HepG2 (cell line): Measurements from ENCODE around the gene BACH2. TPM values are rescaled to one million over a fixed set of nuclear protein-coding genes. Genes with fewer than 3 reads are reported as not detected.
A peak's percentile ranks its signal among the peaks of the same experiment; 100 is the strongest.

Source experiments
- ATAC-seq: fragments of 200-7000 bp; cut with Tn5 transposase; 3 replicates; pipeline ENCODE4 v1.9.1; 2020; ENCODE audit warnings: mild to moderate bottlenecking, moderate library complexity
- BruUV-seq: library from RNA; stranded (reverse); fragments of 400-500 nt; replicated peaks from 2 replicates; lab custom pipeline; 2021; lab: Mats Ljungman, UMichigan
- CTCF ChIA-PET: fragments of 300-600 bp; formaldehyde crosslinking; extraction: SDS; loops from one replicate; lab custom pipeline; 2021; ENCODE audit warnings: low total read pairs, inconsistent platforms, low intra/inter-chr PET ratio; lab: Yijun Ruan, JAX
- POLR2A ChIA-PET: fragments of 350-600 bp; sonication (Branson Sonifier 250); formaldehyde crosslinking; loops from one replicate; lab custom pipeline; 2020; ENCODE audit warnings: antibody characterized with exemption, inconsistent platforms; lab: Yijun Ruan, JAX
- DNase-seq: peaks from one replicate; pipeline ENCODE4 v3.0.0-alpha.2; 2015; ENCODE audit warnings: low spot score
- FAIRE-seq: peaks from 3 replicates; lab custom pipeline; 2011; peaks lifted over from hg19 to GRCh38; lab: Jason Lieb, UNC
- H2AFZ ChIP-seq: one replicate; pipeline ENCODE4 v1.6.1; 2011; ENCODE audit warnings: low read length, inconsistent platforms
- H3K27ac ChIP-seq: fragments of 300-600 bp; 3 replicates; pipeline ENCODE4 v1.8.0; 2011; ENCODE audit warnings: mixed run types, mild to moderate bottlenecking, mixed read lengths, low read length, inconsistent platforms; ENCODE audit not compliant: insufficient read depth; ENCODE audit errors: extremely low read length
- H3K27me3 ChIP-seq, 2 experiments: fragments of 200-600 bp in 1 of 2; 2 replicates in 1 of 2; 3 replicates in 1 of 2; pipeline versions ENCODE4 v1.6.0 to v1.8.0; 2011; ENCODE audit warnings: low read length in 2 of 2, mild to moderate bottlenecking in 2 of 2, moderate library complexity in 2 of 2, inconsistent platforms in 1 of 2; ENCODE audit not compliant: insufficient read depth in 2 of 2, control insufficient read depth in 1 of 2
- H3K36me3 ChIP-seq, 2 experiments: fragments of 200-600 bp in 1 of 2; replicated peaks in 1 of 2; 2 replicates in 1 of 2; 3 replicates in 1 of 2; pipeline versions ENCODE4 v1.5.1 to v1.8.0; 2011; ENCODE audit warnings: low read length in 2 of 2, inconsistent platforms in 1 of 2; ENCODE audit not compliant: insufficient read depth in 2 of 2, control insufficient read depth in 1 of 2
- H3K4me1 ChIP-seq: 2 replicates; pipeline ENCODE4 v1.5.1; 2012; ENCODE audit warnings: low read length, inconsistent platforms; ENCODE audit not compliant: insufficient read depth
- H3K4me2 ChIP-seq: 2 replicates; pipeline ENCODE4 v1.6.0; 2011; ENCODE audit warnings: low read depth, low read length, inconsistent platforms
- H3K4me3 ChIP-seq, 3 experiments: fragments of 200-600 bp in 1 of 3; sonication (generic), shearing (Covaris generic) in 1 of 3; replicated peaks in 1 of 3; 2 replicates each; pipeline ENCODE4 v1.5.1; 2011 to 2016; ENCODE audit warnings: low read length in 3 of 3, inconsistent platforms in 2 of 3, low read depth in 2 of 3, mild to moderate bottlenecking in 2 of 3, control low read depth in 1 of 3, mixed read lengths in 1 of 3; ENCODE audit not compliant: insufficient read depth in 1 of 3
- H3K79me2 ChIP-seq: one replicate; pipeline ENCODE4 v1.6.1; 2011; ENCODE audit warnings: low read length, inconsistent platforms; ENCODE audit not compliant: insufficient read depth
- H3K9ac ChIP-seq: 2 replicates; pipeline ENCODE4 v1.6.0; 2011; ENCODE audit warnings: mild to moderate bottlenecking, low read depth, low read length, inconsistent platforms; ENCODE audit not compliant: insufficient read depth
- H3K9me3 ChIP-seq: 2 replicates; pipeline ENCODE4 v1.5.1; 2012; ENCODE audit warnings: mild to moderate bottlenecking, low read length
- H4K20me1 ChIP-seq: 2 replicates; pipeline ENCODE4 v1.6.0; 2011; ENCODE audit warnings: inconsistent platforms, mild to moderate bottlenecking, low read length, moderate library complexity; ENCODE audit not compliant: insufficient read depth
- RXRA ChIP-seq: sonication (generic); formaldehyde crosslinking; IDR thresholded peaks from 2 replicates; pipeline ENCODE4 v1.5.1; 2020; ENCODE audit warnings: missing genetic modification reagents
- SETDB1 ChIP-seq: sonication (generic); formaldehyde crosslinking; IDR thresholded peaks from 2 replicates; pipeline ENCODE4 v1.5.1; 2020; ENCODE audit warnings: missing genetic modification reagents, mild to moderate bottlenecking, borderline replicate concordance
- ZIK1 ChIP-seq: sonication (generic); formaldehyde crosslinking; IDR thresholded peaks from 2 replicates; pipeline ENCODE4 v1.5.0; 2020; ENCODE audit warnings: mild to moderate bottlenecking, low read depth, missing genetic modification reagents, borderline replicate concordance
- WGBS: methylation state at CpG from one replicate; pipeline ENCODE4 v1.1.6; 2017; ENCODE audit warnings: low lambda C conversion rate; 5-methylcytosine and 5-hydroxymethylcytosine counted together
- in situ Hi-C: cut with HindIII; loops from 2 replicates; pipeline ENCODE4 v1.10.0; 2017; ENCODE audit warnings: low pct_unique_long_range_greater_than_20kb; ENCODE audit not compliant: extremely low pct_ligation_motif_present
- intact Hi-C: fragments of 100-400 bp; cut with micrococcal nuclease; formaldehyde crosslinking; loops from one replicate; pipeline ENCODE4 v1.10.0; 2022; ENCODE audit not compliant: unreplicated experiment
- polyA plus RNA-seq, 8 experiments: library from polyadenylated mRNA; depleted of rRNA in 3 of 8; stranded (reverse) in 7 of 8; unstranded in 1 of 8; fragments of >200 nt; fragmentation: Illumina TruSeq in 4 of 8; extraction: Trizol in 4 of 8; gene quantifications; 2 replicates each; pipeline versions ENCODE4 v1.2.1 to v1.2.3, GENCODE V29; 2011 to 2016; ENCODE audit warnings: low read depth in 4 of 8, missing spikeins in 1 of 8, mixed read lengths in 1 of 8; ENCODE audit not compliant: insufficient read depth in 1 of 8
- total RNA-seq, 5 experiments: library from RNA; depleted of rRNA; stranded (reverse); fragments of >200 nt; fragmentation: Illumina TruSeq; extraction: Trizol; gene quantifications; 2 replicates each; pipeline ENCODE4 v1.2.3, GENCODE V29; 2016; ENCODE audit warnings: low read depth in 1 of 5
- TF ChIP-seq, protein P1 (sequence below): fragments of 450-650 bp; IDR thresholded peaks from 2 replicates; pipeline ENCODE4 v1.6.1; 2016
- TF ChIP-seq, protein P2 (sequence below): sonication (generic); formaldehyde crosslinking; IDR thresholded peaks from 2 replicates; pipeline ENCODE4 v1.5.0; 2020; ENCODE audit warnings: missing genetic modification reagents

BACH2 gene
- total and polyA plus RNA-seq, 2 of the 13 experiments (the other 11 are each of a cell fraction or from before 2014, with no cell fraction given) = 0.01 TPM; not detected in 1

DNA sequence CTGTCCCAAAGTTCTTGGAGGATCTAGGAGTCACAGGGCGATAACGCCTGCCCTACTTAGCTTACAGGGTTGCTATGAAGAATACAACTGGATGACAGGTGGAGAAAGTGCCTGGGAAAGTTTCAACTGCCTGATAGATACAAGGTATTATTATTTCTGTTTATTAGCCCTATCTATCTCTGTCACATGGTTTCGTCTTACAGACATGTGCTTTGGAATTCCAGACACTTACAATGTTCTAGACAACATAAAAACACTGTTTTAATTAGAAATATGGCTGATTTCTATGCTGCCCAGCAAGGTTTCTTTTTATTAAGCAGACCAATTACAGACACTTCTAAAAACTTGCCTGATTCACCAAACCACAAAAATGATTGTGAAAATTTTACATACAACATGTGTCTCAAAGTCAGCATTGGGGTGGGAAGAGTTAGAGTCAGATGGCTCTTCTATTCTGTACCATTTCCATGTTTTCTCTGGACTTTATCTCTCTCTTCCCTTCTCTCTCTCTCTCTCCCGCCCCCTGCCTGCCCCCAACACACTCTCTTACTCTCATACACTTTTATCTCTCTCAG lies 352.4 kb downstream of the BACH2 start:
- H2AFZ ChIP-seq = no peak overlapping the region
- no peak for DNase-seq
- H3K79me2 ChIP-seq = no peaks in the 10 kb centered on the region
- TF ChIP-seq, protein P1, sequence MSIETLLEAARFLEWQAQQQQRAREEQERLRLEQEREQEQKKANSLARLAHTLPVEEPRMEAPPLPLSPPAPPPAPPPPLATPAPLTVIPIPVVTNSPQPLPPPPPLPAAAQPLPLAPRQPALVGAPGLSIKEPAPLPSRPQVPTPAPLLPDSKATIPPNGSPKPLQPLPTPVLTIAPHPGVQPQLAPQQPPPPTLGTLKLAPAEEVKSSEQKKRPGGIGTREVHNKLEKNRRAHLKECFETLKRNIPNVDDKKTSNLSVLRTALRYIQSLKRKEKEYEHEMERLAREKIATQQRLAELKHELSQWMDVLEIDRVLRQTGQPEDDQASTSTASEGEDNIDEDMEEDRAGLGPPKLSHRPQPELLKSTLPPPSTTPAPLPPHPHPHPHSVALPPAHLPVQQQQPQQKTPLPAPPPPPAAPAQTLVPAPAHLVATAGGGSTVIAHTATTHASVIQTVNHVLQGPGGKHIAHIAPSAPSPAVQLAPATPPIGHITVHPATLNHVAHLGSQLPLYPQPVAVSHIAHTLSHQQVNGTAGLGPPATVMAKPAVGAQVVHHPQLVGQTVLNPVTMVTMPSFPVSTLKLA = peak; percentile 94
- TF ChIP-seq SETDB1 (CRISPR knock-in tag) = no peak
- H4K20me1 ChIP-seq = no peaks in the 10 kb centered on the region
- H3K4me1 ChIP-seq = peaks cover 20% of the 10 kb centered on the region
- H3K4me2 ChIP-seq = no peak overlapping the region
- no peak overlapping the region for H3K9ac ChIP-seq
- no peaks in the 10 kb centered on the region for H3K36me3 ChIP-seq
- WGBS = 14% methylated on average over 3 of the region's 4 CpGs
- no peak overlapping the region for H3K27ac ChIP-seq
- no TSS peak for BruUV-seq
- ATAC-seq = no peak
- ChIA-PET POLR2A (no interaction called here), CTCF (interaction anchor here (1.2 kb wide), 1 partner anchor 535 kb away, joined by 4 read pairs; no protein-coding TSS in a partner anchor)
- in situ Hi-C loops = loop anchor here (5.0 to 10.0 kb wide), 3 partner anchors 241 to 533 kb away; no protein-coding TSS in a partner anchor
- no peaks in the 10 kb centered on the region for H3K9me3 ChIP-seq
- H3K4me3 ChIP-seq = no peak overlapping the region
- no peak for FAIRE-seq
- peaks cover 0 to 27% of the 10 kb centered on the region in 2 experiments; a peak in 4 of 5 replicates for H3K27me3 ChIP-seq
- intact Hi-C loops = loop anchor here (5.0 to 10.0 kb wide), 2 partner anchors 348 to 641 kb away; partner anchors contain the start of gene MAP3K7

DNA sequence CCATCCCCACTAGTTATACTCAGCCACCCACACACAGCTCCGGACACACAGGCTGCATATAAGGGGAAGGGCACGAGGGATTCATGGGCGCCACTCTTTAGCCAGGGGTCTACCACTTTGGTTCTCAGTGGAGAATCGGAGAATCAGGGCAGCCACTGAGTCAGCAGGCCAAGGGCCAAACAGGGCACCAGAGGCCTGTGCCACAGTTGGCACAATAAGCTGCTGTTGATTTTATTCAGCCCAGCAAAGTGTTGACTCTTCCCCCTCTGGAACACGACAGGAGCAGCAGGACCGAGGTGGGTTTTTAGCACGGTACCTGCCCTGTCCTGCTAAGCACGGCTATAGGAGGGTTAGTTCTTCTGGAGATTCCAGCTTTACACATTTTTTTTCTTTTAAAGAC lies 354.0 kb downstream of the BACH2 start:
- TF ChIP-seq, protein P2, sequence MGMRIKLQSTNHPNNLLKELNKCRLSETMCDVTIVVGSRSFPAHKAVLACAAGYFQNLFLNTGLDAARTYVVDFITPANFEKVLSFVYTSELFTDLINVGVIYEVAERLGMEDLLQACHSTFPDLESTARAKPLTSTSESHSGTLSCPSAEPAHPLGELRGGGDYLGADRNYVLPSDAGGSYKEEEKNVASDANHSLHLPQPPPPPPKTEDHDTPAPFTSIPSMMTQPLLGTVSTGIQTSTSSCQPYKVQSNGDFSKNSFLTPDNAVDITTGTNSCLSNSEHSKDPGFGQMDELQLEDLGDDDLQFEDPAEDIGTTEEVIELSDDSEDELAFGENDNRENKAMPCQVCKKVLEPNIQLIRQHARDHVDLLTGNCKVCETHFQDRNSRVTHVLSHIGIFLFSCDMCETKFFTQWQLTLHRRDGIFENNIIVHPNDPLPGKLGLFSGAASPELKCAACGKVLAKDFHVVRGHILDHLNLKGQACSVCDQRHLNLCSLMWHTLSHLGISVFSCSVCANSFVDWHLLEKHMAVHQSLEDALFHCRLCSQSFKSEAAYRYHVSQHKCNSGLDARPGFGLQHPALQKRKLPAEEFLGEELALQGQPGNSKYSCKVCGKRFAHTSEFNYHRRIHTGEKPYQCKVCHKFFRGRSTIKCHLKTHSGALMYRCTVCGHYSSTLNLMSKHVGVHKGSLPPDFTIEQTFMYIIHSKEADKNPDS (CRISPR knock-in tag) = no peak
- TF ChIP-seq RXRA (CRISPR knock-in tag) = no peak
- no peak for TF ChIP-seq ZIK1
- in situ Hi-C loops = loop anchor here (5.0 to 10.0 kb wide), 3 partner anchors 242 to 535 kb away; no protein-coding TSS in a partner anchor
- Histone ChIP-seq H3K79me2 (no peaks in the 10 kb centered on the region), H2AFZ (no peak overlapping the region), H3K36me3 (no peaks in the 10 kb centered on the region), H3K4me3 (no peak overlapping the region), H4K20me1 (no peaks in the 10 kb centered on the region), H3K27ac (no peak overlapping the region), H3K4me2 (no peak overlapping the region), H3K4me1 (peaks cover 20% of the 10 kb centered on the region), H3K9ac (no peak overlapping the region), H3K27me3 (peaks cover 0 to 21% of the 10 kb centered on the region in 2 experiments; a peak in 3 of 5 replicates), H3K9me3 (no peaks in the 10 kb centered on the region)
- intact Hi-C loops = loop anchor here (5.0 to 10.0 kb wide), 2 partner anchors 350 to 642 kb away; partner anchors contain the start of gene MAP3K7
- WGBS = 80% methylated on average over 6 of the region's 8 CpGs
- BruUV-seq = no TSS peak
- ChIA-PET POLR2A (no interaction called here), CTCF (no interaction called here)
- DNase-seq = no peak
- no peak for ATAC-seq
- no peak for FAIRE-seq
